Endothelial cell of hepatic sinusoid (primary cell): ENCODE measurements around the gene TMEM132A.
"Not testable (repeated sequence)": the region's sequence is repeated elsewhere in the genome, so short reads cannot be mapped to it uniquely, and the experiment has no call there.

ENCODE experiments used
- in situ Hi-C: cut with HindIII; loops from 2 replicates; pipeline ENCODE4 v1.10.0; 2017; ENCODE audit warnings: low sequenced_read_pairs

The TMEM132A gene

GRCh38 chr11:60953781-60954180 is 29.5 kb downstream of the TMEM132A start:
- in situ Hi-C loops = no loop called here

DNA sequence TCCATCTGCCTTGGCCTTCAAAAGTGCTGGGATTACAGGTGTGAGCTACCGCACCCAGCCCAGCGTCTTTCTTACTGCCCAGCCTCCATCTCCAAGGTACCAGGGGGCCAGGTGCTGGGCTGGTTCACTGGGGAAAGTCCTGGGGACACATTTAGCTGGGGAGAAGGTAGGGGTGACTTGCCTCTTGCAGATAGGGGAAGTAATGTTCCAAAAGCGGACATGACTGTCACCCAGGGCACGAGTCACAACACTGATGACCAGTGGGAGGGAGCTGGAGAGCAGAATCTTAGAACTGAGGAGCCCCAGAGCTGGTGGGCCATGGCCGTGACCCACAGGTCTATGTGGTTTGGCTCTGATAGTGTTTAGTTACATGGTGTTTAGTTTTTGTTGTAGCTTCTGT is 30.2 kb downstream of the TMEM132A start:
- in situ Hi-C loops = no loop called here

- in situ Hi-C loops = no loop called here
These were observed 31.3 kb downstream of the TMEM132A start for GRCh38 chr11:60955571-60955970.

- in situ Hi-C loops = no loop called here
These were observed 32.9 kb downstream of the TMEM132A start for GRCh38 chr11:60957188-60957587.

DNA sequence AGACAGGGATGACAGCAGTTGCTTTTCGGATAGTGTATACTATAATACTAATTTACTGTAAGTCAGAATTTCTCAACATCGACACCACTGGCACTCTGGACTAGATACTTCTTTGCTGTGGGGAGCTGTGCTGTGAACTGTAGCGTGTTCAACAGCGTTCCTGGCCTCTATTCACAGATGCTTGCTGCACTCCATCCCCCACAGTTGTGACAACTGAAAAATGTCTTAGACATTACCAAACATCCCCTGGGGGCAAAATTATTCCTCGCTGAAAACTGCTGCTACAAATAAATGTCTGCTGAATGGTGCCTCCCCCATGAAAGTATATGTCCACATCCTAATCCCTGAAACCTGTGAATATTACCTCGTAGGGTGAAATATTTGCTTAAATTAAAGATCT is 35.2 kb downstream of the TMEM132A start:
- in situ Hi-C loops = no loop called here

DNA sequence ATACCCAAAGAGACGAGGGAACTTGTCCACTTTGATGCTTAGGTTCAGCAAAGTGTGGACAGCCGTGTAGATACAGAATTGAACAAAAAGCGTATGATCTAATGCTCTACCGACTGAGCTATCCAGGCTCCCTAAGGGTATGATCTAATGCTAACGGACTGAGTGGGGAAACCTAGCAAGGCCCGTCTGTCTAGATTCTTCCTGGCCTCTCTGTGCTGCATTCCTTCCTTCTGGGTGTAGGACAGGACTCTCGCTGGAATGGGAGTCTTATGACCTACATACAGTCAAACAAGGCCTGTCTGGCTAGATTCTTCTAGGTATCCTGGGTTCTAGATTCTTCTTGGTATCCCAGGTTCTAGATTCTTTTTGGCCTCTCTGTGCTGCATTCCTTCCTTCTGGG is 36.1 kb downstream of the TMEM132A start:
- in situ Hi-C loops = no loop called here

GRCh38 chr11:60964801-60965200 is 40.5 kb downstream of the TMEM132A start:
- in situ Hi-C loops = no loop called here

DNA sequence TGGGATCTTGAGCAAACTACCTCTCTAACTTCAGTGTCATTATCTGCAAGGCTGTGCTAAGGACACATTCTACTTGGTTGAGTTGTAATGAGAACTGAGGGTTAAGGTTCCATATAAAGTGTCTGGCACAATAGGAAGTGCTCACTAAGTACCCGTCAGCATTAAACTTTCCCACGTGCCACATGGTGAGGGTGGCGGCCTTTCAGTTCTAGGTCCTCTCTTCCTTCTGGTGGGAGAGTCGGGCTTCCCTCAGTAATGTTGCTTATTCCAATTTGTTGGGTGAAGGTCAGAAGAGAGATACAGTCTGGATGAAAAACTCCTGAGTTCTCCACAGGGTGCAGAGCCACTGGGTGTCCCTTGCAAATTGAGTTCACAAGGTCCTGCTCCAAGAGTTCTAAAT is 42.6 kb downstream of the TMEM132A start:
- in situ Hi-C loops = no loop called here

GRCh38 chr11:60968223-60968622 is 44.0 kb downstream of the TMEM132A start:
- in situ Hi-C loops = no loop called here

DNA sequence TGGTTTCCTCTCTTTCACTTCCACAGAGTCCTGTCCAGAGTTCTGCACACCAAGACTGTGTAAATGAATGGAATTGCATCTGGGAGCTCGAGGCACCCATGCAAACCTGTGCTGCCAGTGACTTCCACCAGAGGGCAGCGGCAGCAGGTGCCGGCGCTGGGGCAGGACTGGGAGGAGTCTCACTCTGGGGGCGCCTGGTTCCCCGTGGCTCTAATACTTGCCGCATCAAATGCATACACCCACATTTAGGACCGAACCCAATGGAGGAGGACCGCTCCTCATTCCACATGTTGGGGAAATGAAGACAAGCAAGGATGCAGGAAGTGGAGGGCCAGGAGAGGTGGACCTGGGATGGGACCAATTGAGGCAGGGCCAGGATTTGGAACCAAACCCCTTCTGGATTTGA is 46.1 kb downstream of the TMEM132A start:
- in situ Hi-C loops = no loop called here

- in situ Hi-C loops = no loop called here
These were observed 46.6 kb downstream of the TMEM132A start for GRCh38 chr11:60970890-60971289.

DNA sequence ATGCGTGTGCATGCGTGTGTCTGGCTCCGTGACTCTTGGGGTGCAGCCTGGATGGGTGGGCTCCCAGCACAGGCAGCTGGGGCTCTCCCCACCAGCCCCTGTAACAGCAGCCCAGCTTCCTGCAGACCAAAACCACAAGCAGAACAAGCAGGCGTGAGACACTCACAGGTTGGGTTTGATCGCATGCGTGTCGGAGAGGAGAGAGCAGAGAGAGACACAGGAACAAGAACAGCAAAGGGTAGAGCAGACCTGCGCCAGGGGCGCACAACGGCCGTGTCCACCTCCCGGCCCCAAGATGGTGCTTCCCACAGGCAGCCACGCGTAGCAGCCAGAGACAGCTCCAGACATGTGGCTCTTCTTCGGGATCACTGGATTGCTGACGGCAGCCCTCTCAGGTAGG is 47.3 kb downstream of the TMEM132A start, which contains the start of gene CD6:
Gene CD6, plus strand, starts transcription at position 161 of the 400 bp plus-strand sequence. Its CDS starts 186 bp downstream, at position 347.
- in situ Hi-C loops = no loop called here

- in situ Hi-C loops = no loop called here
These were observed 48.1 kb downstream of the TMEM132A start for GRCh38 chr11:60972182-60973030.

DNA sequence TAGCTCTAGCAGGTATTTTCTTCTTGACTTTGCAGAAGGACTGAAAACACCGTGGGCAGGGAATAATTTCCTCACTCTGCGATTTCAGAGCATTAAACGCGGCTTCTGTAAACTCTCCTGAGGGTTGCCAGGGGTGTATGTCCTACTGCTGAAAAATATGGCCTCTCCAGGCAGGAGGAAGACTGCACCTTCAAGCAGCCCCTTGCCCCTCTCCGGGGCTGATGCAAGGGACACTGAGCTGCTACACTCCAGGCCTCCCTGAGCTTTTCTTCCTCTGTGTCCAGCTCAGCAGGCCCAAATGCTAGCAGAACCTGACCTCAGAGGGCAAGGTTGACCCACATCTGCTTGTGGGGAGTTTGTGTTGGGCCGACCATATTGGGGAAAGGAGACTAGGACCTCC is 49.4 kb downstream of the TMEM132A start:
- in situ Hi-C loops = no loop called here

- in situ Hi-C loops = not testable (repeated sequence)
These were observed 50.1 kb downstream of the TMEM132A start for GRCh38 chr11:60974316-60974715.

GRCh38 chr11:60974726-60975125 is 50.5 kb downstream of the TMEM132A start:
- in situ Hi-C loops = no loop called here

DNA sequence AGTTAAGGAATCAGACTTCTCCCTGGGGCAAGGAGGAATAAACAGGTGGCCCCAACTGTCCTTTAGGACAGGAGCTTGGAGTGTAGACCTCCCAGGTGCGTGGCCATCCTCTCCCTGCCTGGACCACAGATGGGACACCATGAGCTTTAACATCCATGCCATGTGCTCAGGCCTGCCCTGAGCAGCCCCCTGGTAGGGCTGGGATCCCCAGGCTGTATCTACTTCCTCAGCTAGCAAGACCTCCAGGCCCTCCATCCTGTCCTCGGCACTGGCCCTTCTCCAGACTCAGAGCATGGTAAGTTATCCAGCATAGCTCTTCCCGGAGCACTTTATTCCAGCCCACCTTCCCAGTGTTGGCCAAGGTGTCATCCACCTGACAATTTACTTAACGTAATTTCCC is 53.0 kb downstream of the TMEM132A start:
- in situ Hi-C loops = no loop called here

- in situ Hi-C loops = no loop called here
These were observed 53.6 kb downstream of the TMEM132A start for GRCh38 chr11:60977836-60978235.

- in situ Hi-C loops = no loop called here
These were observed 54.5 kb downstream of the TMEM132A start for GRCh38 chr11:60978546-60979380.

DNA sequence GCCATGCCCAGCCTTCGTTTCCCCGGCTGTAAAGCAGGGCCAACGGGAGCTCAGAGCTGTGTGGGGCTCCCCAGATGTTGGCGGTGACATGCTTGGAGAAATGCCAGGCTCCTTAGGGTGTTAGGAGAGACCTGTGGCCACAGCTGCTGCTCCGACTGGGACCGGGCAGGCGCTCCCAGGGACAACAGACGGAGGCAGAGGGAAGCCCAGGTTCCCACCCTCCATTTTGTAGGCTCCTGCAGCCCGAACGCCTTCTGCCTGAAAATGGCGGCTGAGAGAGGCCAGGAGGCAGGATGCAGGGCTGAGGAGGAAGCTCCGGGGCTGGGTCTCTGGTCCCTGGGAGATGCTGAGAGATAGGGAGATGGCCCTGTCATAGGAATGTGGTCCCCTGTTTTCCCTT is 57.3 kb downstream of the TMEM132A start:
- in situ Hi-C loops = loop anchor here (5.0 kb wide), 1 partner anchor 96 kb away; no protein-coding TSS in a partner anchor

GRCh38 chr11:60982184-60982583 is 57.9 kb downstream of the TMEM132A start:
- in situ Hi-C loops = loop anchor here (5.0 kb wide), 1 partner anchor 95 kb away; no protein-coding TSS in a partner anchor

GRCh38 chr11:60984149-60984548 is 59.9 kb downstream of the TMEM132A start:
- in situ Hi-C loops = loop anchor here (5.0 kb wide), 1 partner anchor 93 kb away; no protein-coding TSS in a partner anchor
